B cell (primary cell): Measurements from ENCODE around the gene FBLN7. TPM values are rescaled to one million over a fixed set of nuclear protein-coding genes. Genes with fewer than 3 reads are reported as not detected.

Source experiments
- ATAC-seq: fragments of 200-7000 bp; cut with Tn5 transposase; one replicate; pipeline ENCODE4 v1.10.0; 2021; ENCODE audit warnings: low read depth, mild to moderate bottlenecking, moderate number of reproducible peaks, moderate library complexity
- CTCF ChIA-PET: fragments of 350-600 bp; sonication (Branson Sonifier 250); formaldehyde crosslinking; loops from one replicate; lab custom pipeline; 2021; ENCODE audit warnings: antibody characterized with exemption, inconsistent platforms; lab: Charles Lee
- POLR2A ChIA-PET: fragments of 350-600 bp; sonication (Branson Sonifier 250); formaldehyde crosslinking; loops from one replicate; lab custom pipeline; 2021; ENCODE audit warnings: antibody characterized with exemption; lab: Charles Lee
- DNase-seq: peaks from one replicate; pipeline ENCODE4 v3.0.0; 2013
- H2AFZ ChIP-seq: 2 replicates; pipeline ENCODE4 v1.6.1; 2012; ENCODE audit warnings: mild to moderate bottlenecking, low read depth, low read length; ENCODE audit not compliant: insufficient read depth, poor library complexity, severe bottlenecking
- H3K27ac ChIP-seq, 2 donors: 1 replicate in 1 of 2; 2 replicates in 1 of 2; pipeline ENCODE4 v1.5.1; 2012 to 2013; ENCODE audit warnings: low read length in 2 of 2, mild to moderate bottlenecking in 2 of 2, moderate library complexity in 1 of 2
- H3K27me3 ChIP-seq, 4 experiments: fragments of 200-600 bp in 1 of 4; sonication (generic) in 1 of 4; replicated peaks in 1 of 4; 1 replicate in 2 of 4; 2 replicates in 2 of 4; pipeline versions ENCODE4 v1.6.1 to v1.7.0; 2013 to 2016; ENCODE audit warnings: low read length in 3 of 4, mild to moderate bottlenecking in 2 of 4, mixed read lengths in 1 of 4, moderate library complexity in 1 of 4; ENCODE audit not compliant: insufficient read depth in 4 of 4, control insufficient read depth in 3 of 4; ENCODE audit errors: control extremely low read depth in 1 of 4
- H3K36me3 ChIP-seq, 2 experiments: replicated peaks in 1 of 2; 1 replicate in 1 of 2; 2 replicates in 1 of 2; pipeline versions ENCODE4 v1.6.1 to v1.7.1; 2013; ENCODE audit warnings: low read length in 1 of 2; ENCODE audit not compliant: insufficient read depth in 2 of 2, control insufficient read depth in 1 of 2; ENCODE audit errors: control extremely low read depth in 1 of 2, extremely low read depth in 1 of 2
- H3K4me1 ChIP-seq, 2 donors: fragments of 200-600 bp in 1 of 2; sonication (generic) in 1 of 2; 1 replicate in 1 of 2; 2 replicates in 1 of 2; pipeline versions ENCODE4 v1.5.1 to v1.6.1; 2013 to 2017; ENCODE audit warnings: low read length in 2 of 2; ENCODE audit not compliant: control insufficient read depth in 2 of 2, insufficient read depth in 2 of 2
- H3K4me2 ChIP-seq: replicated peaks from 2 replicates; pipeline ENCODE3; 2012; ENCODE audit warnings: mild to moderate bottlenecking, low read depth, low read length; ENCODE audit not compliant: poor library complexity, severe bottlenecking
- H3K4me3 ChIP-seq, 5 experiments: fragments of 200-600 bp in 1 of 5; sonication (generic) in 1 of 5; 1 replicate in 3 of 5; 2 replicates in 2 of 5; pipeline versions ENCODE4 v1.5.1 to v1.7.0; 2011 to 2016; ENCODE audit warnings: low read length in 4 of 5, mild to moderate bottlenecking in 4 of 5, low read depth in 2 of 5, control low read depth in 1 of 5, moderate library complexity in 1 of 5; ENCODE audit not compliant: insufficient read depth in 1 of 5; ENCODE audit errors: control extremely low read depth in 1 of 5, extremely low read depth in 1 of 5
- H3K79me2 ChIP-seq: fragments of 200-600 bp; sonication (generic); one replicate; pipeline ENCODE4 v1.6.0; 2016; ENCODE audit warnings: low read length; ENCODE audit not compliant: control insufficient read depth, insufficient read depth
- H3K9ac ChIP-seq: fragments of 200-600 bp; sonication (generic); 2 replicates; pipeline ENCODE4 v1.6.1; 2017; ENCODE audit warnings: mild to moderate bottlenecking, low read length, moderate library complexity
- H3K9me3 ChIP-seq, 3 donors: one replicate each; pipeline versions ENCODE4 v1.6.1 to v1.7.1; 2013; ENCODE audit warnings: low read length in 2 of 3; ENCODE audit not compliant: control insufficient read depth in 2 of 3, insufficient read depth in 1 of 3; ENCODE audit errors: control extremely low read depth in 1 of 3
- H4K20me1 ChIP-seq: 2 replicates; pipeline ENCODE4 v1.6.0; 2012; ENCODE audit warnings: mild to moderate bottlenecking, low read length; ENCODE audit not compliant: insufficient read depth, control insufficient read depth, poor library complexity, severe bottlenecking
- H3K27ac Mint-ChIP-seq: one replicate; pipeline ENCODE4 v1.8.0; 2021; ENCODE audit warnings: mixed read lengths
- H3K27me3 Mint-ChIP-seq: one replicate; pipeline ENCODE4 v1.8.0; 2021; ENCODE audit warnings: mixed read lengths
- H3K4me1 Mint-ChIP-seq: one replicate; pipeline ENCODE4 v1.8.0; 2021; ENCODE audit warnings: mixed read lengths
- H3K4me3 Mint-ChIP-seq: one replicate; pipeline ENCODE4 v1.8.0; 2021; ENCODE audit warnings: mixed read lengths
- H3K9me3 Mint-ChIP-seq: one replicate; pipeline ENCODE4 v1.8.0; 2022; ENCODE audit warnings: mixed read lengths; ENCODE audit not compliant: insufficient read depth
- CTCF ChIP-seq: fragments of 200-600 bp; IDR thresholded peaks from one replicate; pipeline ENCODE4 v1.8.0; 2022; ENCODE audit warnings: antibody characterized with exemption, mild to moderate bottlenecking
- EZH2 ChIP-seq: IDR thresholded peaks from 2 replicates; pipeline ENCODE4 v1.6.1; 2012; ENCODE audit warnings: borderline replicate concordance, low read depth, mild to moderate bottlenecking, moderate library complexity, low read length; ENCODE audit not compliant: insufficient read depth, poor library complexity, severe bottlenecking
- WGBS: methylation state at CpG from one replicate; pipeline ENCODE4 v1.1.5; 2013; ENCODE audit warnings: missing lambda C conversion rate; ENCODE audit not compliant: insufficient coverage; 5-methylcytosine and 5-hydroxymethylcytosine counted together
- intact Hi-C: fragments of 100-400 bp; cut with micrococcal nuclease; formaldehyde crosslinking; loops from one replicate; pipeline ENCODE4 v1.10.0; 2022
- polyA plus RNA-seq: library from polyadenylated mRNA; depleted of rRNA; stranded (reverse); fragments of >200 nt; gene quantifications from 2 replicates; pipeline ENCODE4 v1.2.3, GENCODE V29; 2012
- total RNA-seq, 2 donors: library from RNA; stranded (reverse); fragments of 120-200 nt in 1 of 2; gene quantifications; 1 replicate in 1 of 2; 2 replicates in 1 of 2; pipeline versions ENCODE4 v1.2.3 to v1.2.4, GENCODE V29; 2013 to 2022

Gene FBLN7
- total and polyA plus RNA-seq, 2 donors (not counting 1 experiment from before 2014, with no cell fraction given): 0.13 to 1.1 TPM

DNA sequence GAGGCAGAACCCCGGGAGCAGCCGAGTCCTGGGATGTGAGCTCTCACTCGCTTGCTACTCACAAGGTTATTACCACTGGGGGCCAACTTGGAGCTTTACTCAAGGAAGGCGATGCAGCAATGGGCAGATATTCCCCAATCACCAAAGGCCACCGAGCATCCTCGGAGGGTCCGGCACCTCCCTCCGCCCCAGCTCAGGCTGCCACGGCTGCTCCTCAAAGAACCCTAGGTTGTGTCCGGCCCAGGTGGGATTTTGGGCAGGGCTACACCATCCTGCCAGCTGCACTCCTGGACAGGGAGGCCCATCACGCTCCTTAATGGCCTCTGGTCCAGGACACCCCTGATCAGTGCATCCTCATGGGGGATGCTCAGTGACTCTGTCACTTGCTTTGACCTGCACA, 24.8 kb downstream of the FBLN7 start:
- no peak overlapping the region for H2AFZ ChIP-seq
- POLR2A ChIA-PET: no interaction called here
- no peak overlapping the region for H3K4me2 ChIP-seq
- no peak for TF ChIP-seq CTCF
- no peak for TF ChIP-seq EZH2
- Mint-ChIP-seq H3K4me1 (peaks cover 10% of the 10 kb centered on the region), H3K27me3 (no peaks in the 10 kb centered on the region), H3K9me3 (no peaks in the 10 kb centered on the region), H3K27ac (no peak overlapping the region), H3K4me3 (no peak overlapping the region)
- no peak overlapping the region for H3K9ac ChIP-seq
- H3K27me3 ChIP-seq: no peaks in the 10 kb centered on the region
- no peaks in the 10 kb centered on the region for H3K79me2 ChIP-seq
- WGBS: 100% methylated on average over 11 of the region's 11 CpGs
- intact Hi-C loops: no loop called here
- H3K4me3 ChIP-seq: no peak overlapping the region
- no peak for ATAC-seq
- no peaks in the 10 kb centered on the region for H3K36me3 ChIP-seq
- H3K4me1 ChIP-seq: peaks cover 0 to 3% of the 10 kb centered on the region in 2 donors
- DNase-seq: no peak
- peaks cover 0 to 15% (median 0%) of the 10 kb centered on the region in 3 donors for H3K9me3 ChIP-seq
- CTCF ChIA-PET: no interaction called here
- no peaks in the 10 kb centered on the region for H4K20me1 ChIP-seq
- H3K27ac ChIP-seq: no peak overlapping the region

GRCh38 chr2:112163541-112163981, 25.4 kb downstream of the FBLN7 start:
- Mint-ChIP-seq H3K9me3 (no peaks in the 10 kb centered on the region), H3K4me3 (no peak overlapping the region), H3K27me3 (no peaks in the 10 kb centered on the region), H3K27ac (no peak overlapping the region), H3K4me1 (peaks cover 10% of the 10 kb centered on the region)
- WGBS: 84% methylated on average over 9 of the region's 9 CpGs
- CTCF ChIA-PET: no interaction called here
- DNase-seq (no peak), ATAC-seq (no peak)
- TF ChIP-seq EZH2 (no peak), CTCF (no peak)
- peaks cover 0 to 3% of the 10 kb centered on the region in 2 donors for H3K4me1 ChIP-seq
- H3K4me2 ChIP-seq: no peak overlapping the region
- H3K9me3 ChIP-seq: peaks cover 0 to 15% (median 0%) of the 10 kb centered on the region in 3 donors
- H4K20me1 ChIP-seq: no peaks in the 10 kb centered on the region
- H3K79me2 ChIP-seq: no peaks in the 10 kb centered on the region
- H3K27me3 ChIP-seq: no peaks in the 10 kb centered on the region
- POLR2A ChIA-PET: no interaction called here
- no peak overlapping the region for H3K27ac ChIP-seq
- H3K4me3 ChIP-seq: no peak overlapping the region
- no peak overlapping the region for H2AFZ ChIP-seq
- H3K9ac ChIP-seq: no peak overlapping the region
- no peaks in the 10 kb centered on the region for H3K36me3 ChIP-seq
- intact Hi-C loops: no loop called here
